ENCODE data around the gene APLP2.
"Not testable (repeated sequence)": the region's sequence is repeated elsewhere in the genome, so short reads cannot be mapped to it uniquely, and the experiment has no call there.

The APLP2 gene

GRCh38 chr11:130103296-130103814, 33.7 kb downstream of the APLP2 start:
- TF ChIP-seq EZH2 (IDR thresholded peaks at IDR 0.05; ENCODE audit: borderline replicate concordance, low read depth, low read length, severe bottlenecking), result no peak
- no peak for TF ChIP-seq CTCF (IDR thresholded peaks at IDR 0.05; ENCODE audit: borderline replicate concordance, extremely low read depth, low read length, poor library complexity, severe bottlenecking)
- Histone ChIP-seq H3K4me2 (ENCODE audit: insufficient read depth, low read length) (no peak overlapping the region), H3K79me2 (ENCODE audit: insufficient read depth, low read length) (peaks cover 13% of the 10 kb centered on the region; the same call in 1 of the 2 replicates), H3K4me1 (ENCODE audit: insufficient read depth, low read length) (no peaks in the 10 kb centered on the region), H3K27ac (ENCODE audit: low read length) (no peak overlapping the region), H4K20me1 (ENCODE audit: insufficient read depth, low read length) (0 out of 2 replicates have a peak, but pooled peaks cover 2% of the 10 kb centered on the region), H3K9me3 (ENCODE audit: insufficient read depth, low read length, severe bottlenecking) (no peaks in the 10 kb centered on the region), H3K27me3 (ENCODE audit: insufficient read depth, low read length, poor library complexity) (no peaks in the 10 kb centered on the region), H2AFZ (ENCODE audit: low read depth, low read length) (no peak overlapping the region), H3K4me3 (ENCODE audit: low read depth in 1 of 2, low read length in 2 of 2) (no peak overlapping the region), H3K36me3 (ENCODE audit: insufficient read depth, low read length) (no peaks in the 10 kb centered on the region), H3K9ac (ENCODE audit: low read depth, low read length) (no peak overlapping the region)
- DNase-seq (no peak), ATAC-seq (ENCODE audit: insufficient read depth, low read depth) (no peak)

- H3K27ac ChIP-seq (ENCODE audit: low read length), result no peak overlapping the region
Measured at GRCh38 chr11:130106381-130106780, 36.7 kb downstream of the APLP2 start.

GRCh38 chr11:130108671-130109070, 39.0 kb downstream of the APLP2 start:
- not testable (repeated sequence) for H3K9me3 ChIP-seq (ENCODE audit: insufficient read depth, low read length, severe bottlenecking); H4K20me1 ChIP-seq (ENCODE audit: insufficient read depth, low read length); H2AFZ ChIP-seq (ENCODE audit: low read depth, low read length); ATAC-seq (ENCODE audit: insufficient read depth, low read depth); H3K27ac ChIP-seq (ENCODE audit: low read length); H3K4me1 ChIP-seq (ENCODE audit: insufficient read depth, low read length); H3K9ac ChIP-seq (ENCODE audit: low read depth, low read length); DNase-seq; H3K4me3 ChIP-seq (ENCODE audit: low read depth in 1 of 2, low read length in 2 of 2); H3K79me2 ChIP-seq (ENCODE audit: insufficient read depth, low read length); H3K4me2 ChIP-seq (ENCODE audit: insufficient read depth, low read length); H3K27me3 ChIP-seq (ENCODE audit: insufficient read depth, low read length, poor library complexity)
- H3K36me3 ChIP-seq (ENCODE audit: insufficient read depth, low read length), result peaks cover 23% of the 10 kb centered on the region; the same call in 1 of the 2 replicates

More at GRCh38 chr11:130106381-130106780, 36.7 kb downstream of the APLP2 start:
- H2AFZ ChIP-seq (ENCODE audit: low read depth, low read length), result no peak overlapping the region
- no peaks in the 10 kb centered on the region for H3K9me3 ChIP-seq (ENCODE audit: insufficient read depth, low read length, severe bottlenecking)
- no peak overlapping the region for H3K9ac ChIP-seq (ENCODE audit: low read depth, low read length)
- TF ChIP-seq EZH2 (IDR thresholded peaks at IDR 0.05; ENCODE audit: borderline replicate concordance, low read depth, low read length, severe bottlenecking), result no peak
- no peak for TF ChIP-seq CTCF (IDR thresholded peaks at IDR 0.05; ENCODE audit: borderline replicate concordance, extremely low read depth, low read length, poor library complexity, severe bottlenecking)
- ATAC-seq (ENCODE audit: insufficient read depth, low read depth) (no peak), DNase-seq (no peak)
- H3K27me3 ChIP-seq (ENCODE audit: insufficient read depth, low read length, poor library complexity), result no peaks in the 10 kb centered on the region
- H4K20me1 ChIP-seq (ENCODE audit: insufficient read depth, low read length), result no peaks in the 10 kb centered on the region
- peaks cover 6% of the 10 kb centered on the region; the same call in 1 of the 2 replicates for H3K79me2 ChIP-seq (ENCODE audit: insufficient read depth, low read length)
- no peaks in the 10 kb centered on the region for H3K4me1 ChIP-seq (ENCODE audit: insufficient read depth, low read length)
- H3K4me3 ChIP-seq (ENCODE audit: low read depth in 1 of 2, low read length in 2 of 2), result no peak overlapping the region
- peaks cover 14% of the 10 kb centered on the region; the same call in 1 of the 2 replicates for H3K36me3 ChIP-seq (ENCODE audit: insufficient read depth, low read length)
- no peak overlapping the region for H3K4me2 ChIP-seq (ENCODE audit: insufficient read depth, low read length)

- TF ChIP-seq CTCF (IDR thresholded peaks at IDR 0.05; ENCODE audit: borderline replicate concordance, extremely low read depth, low read length, poor library complexity, severe bottlenecking), result no peak
- no peak for TF ChIP-seq EZH2 (IDR thresholded peaks at IDR 0.05; ENCODE audit: borderline replicate concordance, low read depth, low read length, severe bottlenecking)
- H3K4me3 ChIP-seq (ENCODE audit: low read depth in 1 of 2, low read length in 2 of 2), result no peak overlapping the region
- H3K79me2 ChIP-seq (ENCODE audit: insufficient read depth, low read length), result peaks cover 3% of the 10 kb centered on the region; the same call in 1 of the 2 replicates
- no peaks in the 10 kb centered on the region for H3K4me1 ChIP-seq (ENCODE audit: insufficient read depth, low read length)
- no peaks in the 10 kb centered on the region for H3K27me3 ChIP-seq (ENCODE audit: insufficient read depth, low read length, poor library complexity)
- ATAC-seq (ENCODE audit: insufficient read depth, low read depth) (no peak), DNase-seq (no peak)
- no peak overlapping the region for H3K4me2 ChIP-seq (ENCODE audit: insufficient read depth, low read length)
- peaks cover 23% of the 10 kb centered on the region; the same call in 1 of the 2 replicates for H3K36me3 ChIP-seq (ENCODE audit: insufficient read depth, low read length)
- no peaks in the 10 kb centered on the region for H3K9me3 ChIP-seq (ENCODE audit: insufficient read depth, low read length, severe bottlenecking)
- no peak overlapping the region for H3K9ac ChIP-seq (ENCODE audit: low read depth, low read length)
- no peak overlapping the region for H3K27ac ChIP-seq (ENCODE audit: low read length)
- H2AFZ ChIP-seq (ENCODE audit: low read depth, low read length), result no peak overlapping the region
- no peaks in the 10 kb centered on the region for H4K20me1 ChIP-seq (ENCODE audit: insufficient read depth, low read length)
Measured at GRCh38 chr11:130109386-130109785, 39.7 kb downstream of the APLP2 start.

Data from DND-41 (cell line).